M059J (cell line): ENCODE measurements around the gene PRAC1. TPM values are rescaled to one million over a fixed set of nuclear protein-coding genes. Genes with fewer than 3 reads are reported as not detected.

Source experiments
- DNase-seq: peaks from one replicate; pipeline ENCODE4 v3.0.0-alpha.2; 2012; ENCODE audit warnings: low read depth
- total RNA-seq: library from RNA; depleted of rRNA; stranded (reverse); fragments of >200 nt; shearing (Covaris generic); gene quantifications from 2 replicates; pipeline ENCODE4 v1.2.3, GENCODE V29; 2014

The PRAC1 gene
- total RNA-seq, 1 experiment from 2014 or later: not detected

- no peak for DNase-seq
Observed at GRCh38 chr17:48747445-48748363, 25.4 kb upstream of the PRAC1 start.

GRCh38 chr17:48746916-48747444 is 24.7 kb upstream of the PRAC1 start:
- DNase-seq: no peak

- no peak for DNase-seq
Observed at GRCh38 chr17:48745381-48746275, 23.3 kb upstream of the PRAC1 start.

GRCh38 chr17:48740537-48740936 is 18.2 kb upstream of the PRAC1 start:
- DNase-seq: no peak

- no peak for DNase-seq
Observed at GRCh38 chr17:48738803-48739526, 16.6 kb upstream of the PRAC1 start.

- no peak for DNase-seq
Observed at GRCh38 chr17:48738424-48738802, 16.1 kb upstream of the PRAC1 start.

GRCh38 chr17:48737330-48738043 is 15.2 kb upstream of the PRAC1 start:
- no peak for DNase-seq

- DNase-seq: no peak
Observed at GRCh38 chr17:48735062-48735351, 12.7 kb upstream of the PRAC1 start.

GRCh38 chr17:48734333-48735061 is 12.2 kb upstream of the PRAC1 start:
- DNase-seq: no peak

- DNase-seq: no peak
Observed at GRCh38 chr17:48733632-48734328, 11.5 kb upstream of the PRAC1 start.

- DNase-seq: no peak
Observed at GRCh38 chr17:48732688-48733629, 10.6 kb upstream of the PRAC1 start.

- DNase-seq: no peak
Observed at GRCh38 chr17:48731355-48731754, 9.0 kb upstream of the PRAC1 start.

- no peak for DNase-seq
Observed at GRCh38 chr17:48730240-48730550, 7.9 kb upstream of the PRAC1 start.

GRCh38 chr17:48729335-48730239 is 7.3 kb upstream of the PRAC1 start:
- no peak for DNase-seq

- DNase-seq: peak; percentile 81
Observed at GRCh38 chr17:48728232-48729231, 6.2 kb upstream of the PRAC1 start, which contains the start of gene HOXB13. HOXB13 (minus strand) TSS chr17:48728750; CDS start chr17:48728593, 157 bp downstream.

GRCh38 chr17:48727415-48728175 is 5.3 kb upstream of the PRAC1 start:
- no peak for DNase-seq
